ENCODE measurements around the gene SMG6.

SMG6 gene

GRCh38 chr17:2057760-2058585 lies 245.6 kb downstream of the SMG6 start:
- TF ChIP-seq EZH2phosphoT487 (conservative IDR thresholded peaks at IDR 0.05; ENCODE audit: low read length) (no peak), CTCF (IDR thresholded peaks at IDR 0.05; ENCODE audit: insufficient read depth, low read length, poor library complexity, severe bottlenecking) (no peak)
- Histone ChIP-seq H3K9ac (ENCODE audit: low read length) (no peak overlapping the region), H3K4me3 (ENCODE audit: insufficient read depth, low read length, poor library complexity, severe bottlenecking) (no peak overlapping the region), H3F3A (ENCODE audit: insufficient read depth) (0 out of 2 replicates have a peak, but pooled peaks cover 4% of the 10 kb centered on the region), H3K9me3 (ENCODE audit: insufficient read depth, low read length) (no peaks in the 10 kb centered on the region), H3K9me2 (replicated peaks; ENCODE audit: insufficient read depth, low read length) (no peaks in the 10 kb centered on the region), H3K36me3 (ENCODE audit: low read length) (no peaks in the 10 kb centered on the region), H4K20me1 (ENCODE audit: low read depth, low read length) (no peaks in the 10 kb centered on the region), H3K4me2 (ENCODE audit: low read depth, low read length, poor library complexity, severe bottlenecking) (no peak overlapping the region), H3K79me2 (ENCODE audit: insufficient read depth, low read length) (no peaks in the 10 kb centered on the region), H3K27me3 (ENCODE audit: low read length) (no peaks in the 10 kb centered on the region), H2AFZ (ENCODE audit: low read depth, low read length, severe bottlenecking) (no peak overlapping the region), H3K27ac (ENCODE audit: low read depth, low read length) (no peak overlapping the region)

- Histone ChIP-seq H3K4me3 (ENCODE audit: insufficient read depth, low read length, poor library complexity, severe bottlenecking) (no peak overlapping the region), H3K9me3 (ENCODE audit: insufficient read depth, low read length) (no peaks in the 10 kb centered on the region), H3K9ac (ENCODE audit: low read length) (no peak overlapping the region)
Measured at GRCh38 chr17:2057175-2057759, 246.3 kb downstream of the SMG6 start.

More at GRCh38 chr17:2057175-2057759, 246.3 kb downstream of the SMG6 start:
- H3K4me2 ChIP-seq (ENCODE audit: low read depth, low read length, poor library complexity, severe bottlenecking): no peak overlapping the region
- H2AFZ ChIP-seq (ENCODE audit: low read depth, low read length, severe bottlenecking): no peak overlapping the region
- no peak overlapping the region for H3K27ac ChIP-seq (ENCODE audit: low read depth, low read length)
- H3K27me3 ChIP-seq (ENCODE audit: low read length): no peaks in the 10 kb centered on the region
- no peak for TF ChIP-seq CTCF (IDR thresholded peaks at IDR 0.05; ENCODE audit: insufficient read depth, low read length, poor library complexity, severe bottlenecking)
- TF ChIP-seq EZH2phosphoT487 (conservative IDR thresholded peaks at IDR 0.05; ENCODE audit: low read length): no peak
- H3K36me3 ChIP-seq (ENCODE audit: low read length): no peaks in the 10 kb centered on the region
- no peaks in the 10 kb centered on the region for H4K20me1 ChIP-seq (ENCODE audit: low read depth, low read length)
- H3F3A ChIP-seq (ENCODE audit: insufficient read depth): 0 out of 2 replicates have a peak, but pooled peaks cover 4% of the 10 kb centered on the region
- no peaks in the 10 kb centered on the region for H3K79me2 ChIP-seq (ENCODE audit: insufficient read depth, low read length)
- H3K9me2 ChIP-seq (replicated peaks; ENCODE audit: insufficient read depth, low read length): no peaks in the 10 kb centered on the region
